Brain microvascular endothelial cell (primary cell): Measurements from ENCODE around the gene SOX13.

Experiments
- DNase-seq: peaks from one replicate; pipeline ENCODE4 v3.0.0-alpha.2; 2020
- H3K27ac ChIP-seq: fragments of 250-450 bp; sonication (Bioruptor Pico); 2 replicates; pipeline ENCODE4 v1.5.1; 2020; ENCODE audit warnings: mild to moderate bottlenecking, moderate library complexity
- H3K27me3 ChIP-seq: fragments of 250-450 bp; sonication (Bioruptor Pico); replicated peaks from 2 replicates; pipeline ENCODE4 v1.5.1; 2020; ENCODE audit warnings: mild to moderate bottlenecking
- H3K36me3 ChIP-seq: fragments of 250-450 bp; sonication (Bioruptor Pico); replicated peaks from 2 replicates; pipeline ENCODE4 v1.5.1; 2020; ENCODE audit warnings: mild to moderate bottlenecking
- H3K4me3 ChIP-seq: 2 replicates; pipeline ENCODE4 v1.5.1; 2011; ENCODE audit warnings: low read depth, mild to moderate bottlenecking, control low read depth, low read length, moderate library complexity
- in situ Hi-C: cut with HindIII; loops from 2 replicates; pipeline ENCODE4 v1.10.0; 2017; ENCODE audit warnings: low sequenced_read_pairs, low pct_ligation_motif_present
- TF ChIP-seq, protein P1 (sequence below): IDR thresholded peaks from 2 replicates; pipeline ENCODE4 v1.5.1; 2011; ENCODE audit warnings: low read depth, mild to moderate bottlenecking, moderate library complexity, low read length, control low read depth, inconsistent platforms; ENCODE audit errors: missing control alignments

SOX13 gene

DNA sequence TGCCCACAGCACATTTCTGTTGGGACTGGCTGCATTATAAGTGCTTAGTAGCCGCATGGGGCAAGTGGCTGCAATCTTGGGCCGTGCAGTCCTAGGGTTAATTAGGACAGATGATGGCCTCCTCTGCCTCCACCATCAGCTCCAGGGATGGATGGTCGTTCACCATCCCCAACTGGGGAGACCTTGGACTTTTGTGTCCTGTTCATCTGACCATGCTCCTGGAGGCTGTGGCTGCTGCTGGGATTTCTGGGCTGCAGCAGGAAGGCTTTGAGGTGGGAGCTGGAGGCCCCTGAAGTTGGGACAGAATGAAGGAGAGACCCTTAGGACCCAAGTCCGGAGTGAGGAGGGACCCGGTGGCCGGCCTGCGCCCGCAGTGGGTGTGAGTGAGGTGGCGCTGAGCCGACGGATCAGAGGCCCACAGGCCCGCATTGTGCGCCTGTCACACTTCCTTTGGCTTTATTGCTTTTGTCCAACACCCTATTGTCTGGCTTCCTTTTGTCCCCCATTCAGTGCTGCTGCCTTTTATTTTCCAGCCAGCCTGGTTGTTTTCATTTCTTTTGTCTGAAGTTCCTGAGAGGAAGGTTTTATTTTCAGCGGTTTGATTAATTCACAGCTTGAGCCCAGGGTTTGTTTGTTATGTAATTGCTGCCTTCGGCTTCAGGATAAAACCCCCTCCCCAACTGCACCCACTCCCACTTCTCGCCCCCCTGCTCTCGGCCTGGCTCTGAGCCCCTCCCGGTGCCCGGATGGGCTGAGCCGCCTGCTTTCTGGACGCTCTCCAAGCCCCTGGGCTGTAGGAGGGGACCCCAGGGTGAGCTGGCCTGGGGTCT lies 35.6 kb downstream of the SOX13 start:
- H3K27me3 ChIP-seq = no peaks in the 10 kb centered on the region
- no peaks in the 10 kb centered on the region for H3K36me3 ChIP-seq
- no peak for DNase-seq
- TF ChIP-seq, protein P1, sequence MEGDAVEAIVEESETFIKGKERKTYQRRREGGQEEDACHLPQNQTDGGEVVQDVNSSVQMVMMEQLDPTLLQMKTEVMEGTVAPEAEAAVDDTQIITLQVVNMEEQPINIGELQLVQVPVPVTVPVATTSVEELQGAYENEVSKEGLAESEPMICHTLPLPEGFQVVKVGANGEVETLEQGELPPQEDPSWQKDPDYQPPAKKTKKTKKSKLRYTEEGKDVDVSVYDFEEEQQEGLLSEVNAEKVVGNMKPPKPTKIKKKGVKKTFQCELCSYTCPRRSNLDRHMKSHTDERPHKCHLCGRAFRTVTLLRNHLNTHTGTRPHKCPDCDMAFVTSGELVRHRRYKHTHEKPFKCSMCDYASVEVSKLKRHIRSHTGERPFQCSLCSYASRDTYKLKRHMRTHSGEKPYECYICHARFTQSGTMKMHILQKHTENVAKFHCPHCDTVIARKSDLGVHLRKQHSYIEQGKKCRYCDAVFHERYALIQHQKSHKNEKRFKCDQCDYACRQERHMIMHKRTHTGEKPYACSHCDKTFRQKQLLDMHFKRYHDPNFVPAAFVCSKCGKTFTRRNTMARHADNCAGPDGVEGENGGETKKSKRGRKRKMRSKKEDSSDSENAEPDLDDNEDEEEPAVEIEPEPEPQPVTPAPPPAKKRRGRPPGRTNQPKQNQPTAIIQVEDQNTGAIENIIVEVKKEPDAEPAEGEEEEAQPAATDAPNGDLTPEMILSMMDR = no peak
- H3K4me3 ChIP-seq = no peak overlapping the region
- no peak overlapping the region for H3K27ac ChIP-seq
- in situ Hi-C loops = no loop called here

DNA sequence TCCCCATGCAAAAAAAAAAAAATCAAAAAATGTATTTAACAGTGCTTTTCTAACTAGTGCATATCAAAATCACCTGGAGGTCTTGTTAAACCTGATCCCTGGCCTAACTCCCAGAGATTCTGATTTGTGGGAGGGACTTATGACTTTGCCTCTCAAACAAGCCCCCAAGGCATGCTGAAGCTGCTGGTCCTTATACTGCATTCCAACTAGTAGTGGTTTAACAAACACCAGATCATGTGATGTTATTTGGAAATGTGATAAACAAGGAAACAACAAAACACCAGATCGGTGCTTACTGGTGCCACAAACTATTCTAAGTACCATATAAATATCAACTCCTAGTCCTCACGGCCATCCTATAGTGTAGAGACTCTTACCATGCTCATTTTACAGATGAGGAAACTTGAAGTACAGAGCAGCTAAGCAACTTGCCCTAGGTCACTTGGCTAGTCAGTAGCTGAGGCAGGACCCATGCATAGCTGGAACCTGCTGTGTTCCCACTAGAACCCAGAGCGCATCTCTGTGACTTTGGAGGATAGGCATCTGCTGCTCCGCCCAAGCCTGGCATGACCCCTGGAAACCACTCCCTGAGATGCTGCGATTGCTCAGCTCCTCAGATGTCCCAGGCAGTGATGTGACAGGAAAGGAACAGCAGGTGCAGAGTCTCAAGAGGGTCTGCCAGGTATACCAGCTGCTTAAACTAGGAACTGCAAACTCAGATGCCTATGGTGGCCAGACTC lies 38.1 kb downstream of the SOX13 start:
- no peaks in the 10 kb centered on the region for H3K36me3 ChIP-seq
- H3K4me3 ChIP-seq = no peak overlapping the region
- DNase-seq = no peak
- no peaks in the 10 kb centered on the region for H3K27me3 ChIP-seq
- no peak overlapping the region for H3K27ac ChIP-seq
- in situ Hi-C loops = no loop called here
- TF ChIP-seq, protein P1 = no peak

DNA sequence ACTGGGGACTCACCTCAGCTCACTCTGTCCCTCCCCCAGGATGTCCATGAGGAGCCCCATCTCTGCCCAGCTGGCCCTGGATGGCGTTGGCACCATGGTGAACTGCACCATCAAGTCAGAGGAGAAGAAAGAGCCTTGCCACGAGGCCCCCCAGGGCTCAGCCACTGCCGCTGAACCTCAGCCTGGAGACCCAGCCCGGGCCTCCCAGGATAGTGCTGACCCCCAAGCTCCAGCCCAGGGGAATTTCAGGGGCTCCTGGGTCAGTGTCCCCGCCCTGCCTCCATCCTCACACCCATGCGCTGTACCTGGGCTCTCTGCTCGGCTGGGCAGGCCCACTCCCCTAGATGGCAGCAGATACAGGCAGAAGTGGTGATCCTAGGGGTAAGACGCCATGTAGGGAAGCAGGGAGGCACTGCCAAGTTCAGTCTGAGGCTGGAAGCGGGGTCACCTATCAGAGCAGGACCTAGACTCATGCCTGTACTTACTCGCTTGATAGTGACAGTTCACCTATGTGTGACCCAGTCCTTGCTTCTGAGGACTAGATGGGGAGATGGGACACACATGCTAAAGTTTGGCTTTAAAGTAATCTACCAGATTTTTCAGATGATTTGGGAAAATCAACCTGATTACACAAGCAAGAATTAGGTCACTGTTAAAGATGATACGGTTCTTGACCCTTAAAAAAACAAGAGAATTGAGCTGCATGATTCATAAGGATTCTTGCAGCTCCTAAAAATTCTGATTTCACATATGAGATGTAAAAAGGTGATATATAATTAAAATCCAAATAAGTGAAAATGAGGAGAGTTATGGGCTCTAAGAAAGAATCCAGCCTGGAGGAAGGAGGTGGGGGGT lies 40.2 kb downstream of the SOX13 start:
- Histone ChIP-seq H3K27ac (no peak overlapping the region), H3K36me3 (no peaks in the 10 kb centered on the region), H3K27me3 (no peaks in the 10 kb centered on the region), H3K4me3 (no peak overlapping the region)
- TF ChIP-seq, protein P1 = no peak
- DNase-seq = no peak
- in situ Hi-C loops = no loop called here

DNA sequence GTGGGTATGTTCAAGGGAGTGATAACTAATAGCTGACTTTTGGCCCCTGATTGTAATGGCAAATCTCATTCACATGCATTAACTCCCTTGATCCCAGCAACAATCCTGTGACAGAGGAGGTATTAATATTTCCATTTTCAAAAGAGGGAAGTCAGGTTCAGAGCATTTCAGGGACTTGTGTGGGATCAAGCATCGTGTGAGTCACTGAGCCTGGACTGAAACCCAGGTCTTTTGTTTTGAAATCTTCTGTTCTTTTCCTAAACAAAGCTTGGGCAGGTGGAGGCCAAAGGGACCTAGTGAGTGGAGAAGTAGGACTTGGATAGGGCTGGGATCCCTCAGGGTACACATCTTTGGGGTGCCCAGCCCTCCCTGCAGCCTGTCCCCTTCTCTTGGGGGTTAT lies 41.0 kb downstream of the SOX13 start:
- Histone ChIP-seq H3K36me3 (peaks cover 2% of the 10 kb centered on the region), H3K27me3 (no peaks in the 10 kb centered on the region), H3K4me3 (no peak overlapping the region), H3K27ac (no peak overlapping the region)
- no peak for DNase-seq
- in situ Hi-C loops = no loop called here
- TF ChIP-seq, protein P1 = no peak

DNA sequence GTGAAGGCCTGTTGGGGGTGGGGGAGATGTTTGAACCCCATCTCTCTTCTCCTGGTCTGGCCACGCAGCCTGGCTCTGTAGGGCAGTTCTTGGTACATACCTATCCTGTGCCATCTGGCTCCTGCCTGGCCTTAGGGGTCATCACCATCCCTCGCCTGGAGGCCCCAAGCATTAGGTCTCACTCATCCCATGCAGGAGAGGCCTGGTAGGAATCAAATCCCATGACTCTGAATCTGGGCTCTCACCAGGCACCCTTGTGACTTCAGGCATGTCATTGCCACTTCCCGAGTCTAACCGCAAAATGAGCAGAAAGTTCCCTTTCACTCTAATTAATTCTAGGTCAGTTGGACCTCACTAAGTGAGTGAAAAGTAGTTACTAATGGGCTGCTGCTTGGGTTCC lies 41.7 kb downstream of the SOX13 start:
- in situ Hi-C loops = no loop called here

More for the DNA sequence above, 41.7 kb downstream of the SOX13 start:
- H3K27me3 ChIP-seq = no peaks in the 10 kb centered on the region
- no peak overlapping the region for H3K4me3 ChIP-seq
- no peak overlapping the region for H3K27ac ChIP-seq
- peaks cover 2% of the 10 kb centered on the region for H3K36me3 ChIP-seq
- DNase-seq = no peak
- TF ChIP-seq, protein P1 = no peak
